T-helper 2 cell treated with Interferon-gamma antibody and Interleukin-4, amounts not matched to agents 100 ng/mL and 5 ng/mL, for 36 hours (primary cell): ENCODE data around the gene RGPD4. TPM values are rescaled to one million over a fixed set of nuclear protein-coding genes. Genes with fewer than 3 reads are reported as not detected.
"Not testable (repeated sequence)": the region's sequence is repeated elsewhere in the genome, so short reads cannot be mapped to it uniquely, and the experiment has no call there.

Experiments used
- intact Hi-C: fragments of 100-400 bp; cut with micrococcal nuclease; formaldehyde crosslinking; loops from one replicate; pipeline ENCODE4 v1.15.1; 2023
- total RNA-seq: library from RNA; stranded (reverse); gene quantifications from 2 replicates; pipeline ENCODE4 v1.2.3, GENCODE V29; 2022

RGPD4 gene
- not detected in 2 replicates for total RNA-seq

GRCh38 chr2:107826749-107827148 lies at the start of gene RGPD4:
TSS of gene RGPD4 (plus strand) at chr2:107826892. CDS start at chr2:107827014, 122 bp downstream.
- intact Hi-C loops, result not testable (repeated sequence)

- intact Hi-C loops, result no loop called here
Measured at GRCh38 chr2:107777974-107778373, 48.7 kb upstream of the RGPD4 start.

- intact Hi-C loops, result no loop called here
Measured at GRCh38 chr2:107785756-107786155, 40.9 kb upstream of the RGPD4 start.

- intact Hi-C loops, result no loop called here
Measured at GRCh38 chr2:107790837-107791236, 35.9 kb upstream of the RGPD4 start.

- intact Hi-C loops, result no loop called here
Measured at GRCh38 chr2:107801498-107801897, 25.2 kb upstream of the RGPD4 start.

- intact Hi-C loops, result no loop called here
Measured at GRCh38 chr2:107804608-107805498, 21.8 kb upstream of the RGPD4 start.

GRCh38 chr2:107806901-107807300 lies 19.8 kb upstream of the RGPD4 start:
- intact Hi-C loops, result no loop called here

GRCh38 chr2:107807988-107808387 lies 18.7 kb upstream of the RGPD4 start:
- intact Hi-C loops, result no loop called here

GRCh38 chr2:107808959-107809358 lies 17.7 kb upstream of the RGPD4 start:
- intact Hi-C loops, result no loop called here

GRCh38 chr2:107809835-107810234 lies 16.9 kb upstream of the RGPD4 start:
- intact Hi-C loops, result no loop called here

- intact Hi-C loops, result no loop called here
Measured at GRCh38 chr2:107810734-107811133, 16.0 kb upstream of the RGPD4 start.

GRCh38 chr2:107811411-107811810 lies 15.3 kb upstream of the RGPD4 start:
- intact Hi-C loops, result no loop called here

GRCh38 chr2:107812006-107812405 lies 14.7 kb upstream of the RGPD4 start:
- intact Hi-C loops, result no loop called here

GRCh38 chr2:107817378-107817777 lies 9.3 kb upstream of the RGPD4 start:
- intact Hi-C loops, result no loop called here

- intact Hi-C loops, result no loop called here
Measured at GRCh38 chr2:107822302-107822701, 4.4 kb upstream of the RGPD4 start.

- intact Hi-C loops, result no loop called here
Measured at GRCh38 chr2:107824451-107825205, 2.1 kb upstream of the RGPD4 start.

GRCh38 chr2:107825206-107825563 lies 1.5 kb upstream of the RGPD4 start:
- intact Hi-C loops, result no loop called here

- intact Hi-C loops, result not testable (repeated sequence)
Measured at GRCh38 chr2:107829514-107829913, 2.8 kb downstream of the RGPD4 start.

GRCh38 chr2:107833152-107833551 lies 6.5 kb downstream of the RGPD4 start:
- intact Hi-C loops, result not testable (repeated sequence)

GRCh38 chr2:107833618-107834017 lies 6.9 kb downstream of the RGPD4 start:
- intact Hi-C loops, result not testable (repeated sequence)

- intact Hi-C loops, result not testable (repeated sequence)
Measured at GRCh38 chr2:107916121-107916520, 89.4 kb downstream of the RGPD4 start.

- intact Hi-C loops, result not testable (repeated sequence)
Measured at GRCh38 chr2:107916696-107917370, 90.1 kb downstream of the RGPD4 start.
